ENCODE data around the gene CASP8AP2. TPM values are rescaled to one million over a fixed set of nuclear protein-coding genes. Genes with fewer than 3 reads are reported as not detected.

Gene CASP8AP2
- total RNA-seq, 1 donor from 2014 or later = 21.9 TPM

DNA sequence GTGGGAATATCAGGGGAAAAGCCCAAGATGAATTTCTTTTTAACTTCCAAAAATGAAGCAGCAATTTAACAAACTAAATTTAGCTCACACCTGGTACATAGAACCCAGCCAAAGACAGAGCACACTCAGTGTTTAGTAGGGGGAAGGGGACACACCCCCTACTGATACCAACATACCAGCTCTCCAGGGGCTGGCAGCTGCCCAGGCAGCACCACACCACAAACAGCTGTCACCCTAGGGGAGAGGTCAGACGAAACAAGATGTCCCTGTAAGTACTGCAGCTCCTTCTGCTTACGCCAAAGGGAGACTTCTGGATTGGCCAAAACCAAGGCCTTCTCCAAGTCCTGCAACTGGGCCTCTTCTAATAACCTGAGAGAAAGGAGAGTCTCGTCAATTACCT is 36.1 kb upstream of the CASP8AP2 start:
- intact Hi-C loops (cut with DNase I) = no loop called here
- Histone ChIP-seq H3K4me3 (no peak overlapping the region), H3K27ac (no peak overlapping the region), H3K27me3 (no peaks in the 10 kb centered on the region), H3K4me1 (no peaks in the 10 kb centered on the region), H3K9me3 (no peaks in the 10 kb centered on the region), H3K36me3 (peaks cover 3 to 25% of the 10 kb centered on the region in 2 donors)
- TF ChIP-seq POLR2AphosphoS5 (IDR thresholded peaks at IDR 0.05; ENCODE audit: insufficient read depth in 1 of 2, low read depth in 1 of 2) = no peak
- TF ChIP-seq, protein P1, sequence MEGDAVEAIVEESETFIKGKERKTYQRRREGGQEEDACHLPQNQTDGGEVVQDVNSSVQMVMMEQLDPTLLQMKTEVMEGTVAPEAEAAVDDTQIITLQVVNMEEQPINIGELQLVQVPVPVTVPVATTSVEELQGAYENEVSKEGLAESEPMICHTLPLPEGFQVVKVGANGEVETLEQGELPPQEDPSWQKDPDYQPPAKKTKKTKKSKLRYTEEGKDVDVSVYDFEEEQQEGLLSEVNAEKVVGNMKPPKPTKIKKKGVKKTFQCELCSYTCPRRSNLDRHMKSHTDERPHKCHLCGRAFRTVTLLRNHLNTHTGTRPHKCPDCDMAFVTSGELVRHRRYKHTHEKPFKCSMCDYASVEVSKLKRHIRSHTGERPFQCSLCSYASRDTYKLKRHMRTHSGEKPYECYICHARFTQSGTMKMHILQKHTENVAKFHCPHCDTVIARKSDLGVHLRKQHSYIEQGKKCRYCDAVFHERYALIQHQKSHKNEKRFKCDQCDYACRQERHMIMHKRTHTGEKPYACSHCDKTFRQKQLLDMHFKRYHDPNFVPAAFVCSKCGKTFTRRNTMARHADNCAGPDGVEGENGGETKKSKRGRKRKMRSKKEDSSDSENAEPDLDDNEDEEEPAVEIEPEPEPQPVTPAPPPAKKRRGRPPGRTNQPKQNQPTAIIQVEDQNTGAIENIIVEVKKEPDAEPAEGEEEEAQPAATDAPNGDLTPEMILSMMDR (IDR thresholded peaks at IDR 0.05) = no peak
- no peak for TF ChIP-seq POLR2A (IDR thresholded peaks at IDR 0.05)
- no peak for DNase-seq (ENCODE audit: extremely low spot score in 2 of 2)

DNA sequence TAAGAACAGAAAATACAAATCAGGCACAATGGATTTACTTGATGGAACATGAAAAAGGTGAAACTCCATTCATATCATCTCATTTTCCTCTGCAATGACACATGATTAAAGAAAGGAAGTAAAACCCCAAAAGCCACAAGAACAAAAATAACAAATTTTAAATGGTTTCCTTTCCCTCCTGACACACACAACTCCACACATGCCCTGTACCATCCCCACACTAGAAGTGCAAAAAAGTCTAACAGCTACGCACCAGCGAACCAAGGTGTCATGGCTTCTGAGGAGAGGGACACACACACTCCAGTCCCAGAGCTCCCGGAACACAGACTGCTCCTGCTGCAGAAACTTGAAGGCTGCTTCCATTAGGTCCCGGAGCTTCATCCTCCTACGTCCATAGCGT is 35.4 kb upstream of the CASP8AP2 start:
- Histone ChIP-seq H3K27ac (no peak overlapping the region), H3K36me3 (peaks cover 3 to 20% of the 10 kb centered on the region in 2 donors), H3K27me3 (no peaks in the 10 kb centered on the region), H3K4me1 (no peaks in the 10 kb centered on the region), H3K9me3 (no peaks in the 10 kb centered on the region), H3K4me3 (no peak overlapping the region)
- TF ChIP-seq POLR2AphosphoS5 (IDR thresholded peaks at IDR 0.05; ENCODE audit: insufficient read depth in 1 of 2, low read depth in 1 of 2) = no peak
- no peak for TF ChIP-seq POLR2A (IDR thresholded peaks at IDR 0.05)
- TF ChIP-seq, protein P1 (IDR thresholded peaks at IDR 0.05) = no peak
- no peak for DNase-seq (ENCODE audit: extremely low spot score in 2 of 2)
- intact Hi-C loops (cut with DNase I) = no loop called here

DNA sequence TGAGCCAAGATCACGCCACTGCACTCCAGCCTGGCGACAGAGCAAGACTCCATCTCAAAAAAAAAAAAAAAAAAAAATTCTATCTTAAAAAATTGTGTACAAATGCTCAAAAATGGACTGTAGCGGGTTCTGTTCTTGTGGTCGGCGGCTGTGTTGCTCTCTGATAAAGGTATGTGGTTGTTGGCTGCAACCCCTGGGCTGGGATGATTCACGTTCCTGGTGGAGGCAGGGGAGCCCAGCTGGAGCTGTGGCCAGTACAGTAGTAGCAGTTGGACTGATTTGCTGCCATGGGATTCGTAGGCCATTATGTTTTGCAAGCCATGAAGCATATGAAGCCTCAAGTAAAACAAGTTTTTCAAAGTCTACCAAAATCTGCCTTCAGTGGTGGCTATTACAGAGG is 32.4 kb upstream of the CASP8AP2 start:
- no peak overlapping the region for H3K4me3 ChIP-seq
- no peaks in the 10 kb centered on the region for H3K9me3 ChIP-seq
- peaks cover 3 to 19% of the 10 kb centered on the region in 2 donors for H3K36me3 ChIP-seq
- TF ChIP-seq POLR2A (IDR thresholded peaks at IDR 0.05) = no peak
- no peak for TF ChIP-seq POLR2AphosphoS5 (IDR thresholded peaks at IDR 0.05; ENCODE audit: insufficient read depth in 1 of 2, low read depth in 1 of 2)
- TF ChIP-seq, protein P1 (IDR thresholded peaks at IDR 0.05) = no peak
- intact Hi-C loops (cut with DNase I) = no loop called here
- H3K27me3 ChIP-seq = no peaks in the 10 kb centered on the region
- no peaks in the 10 kb centered on the region for H3K4me1 ChIP-seq
- H3K27ac ChIP-seq = no peak overlapping the region
- no peak for DNase-seq (ENCODE audit: extremely low spot score in 2 of 2)

DNA sequence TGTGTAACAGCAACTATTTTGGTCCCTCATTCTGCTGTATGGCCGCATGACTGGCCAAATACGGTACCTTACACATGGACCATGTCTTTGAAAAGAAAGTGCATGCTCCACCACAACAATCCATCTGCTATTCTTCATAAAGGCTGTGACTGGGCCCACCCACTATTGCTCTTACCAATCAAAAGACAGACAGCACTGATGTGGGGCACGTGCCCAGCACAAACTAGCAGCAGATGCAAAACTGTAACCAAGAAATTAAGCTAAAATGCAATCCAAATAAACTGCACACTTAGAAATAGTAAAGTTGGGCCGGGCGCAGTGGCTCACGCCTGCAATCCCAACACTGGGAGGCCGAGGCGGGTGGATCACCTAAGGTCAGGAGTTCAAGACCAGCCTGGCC is 30.6 kb upstream of the CASP8AP2 start:
- Histone ChIP-seq H3K27me3 (no peaks in the 10 kb centered on the region), H3K9me3 (no peaks in the 10 kb centered on the region), H3K27ac (no peak overlapping the region), H3K36me3 (peaks cover 0 to 5% of the 10 kb centered on the region in 2 donors), H3K4me1 (no peaks in the 10 kb centered on the region), H3K4me3 (no peak overlapping the region)
- no peak for DNase-seq (ENCODE audit: extremely low spot score in 2 of 2)
- intact Hi-C loops (cut with DNase I) = no loop called here
- TF ChIP-seq POLR2AphosphoS5 (IDR thresholded peaks at IDR 0.05; ENCODE audit: insufficient read depth in 1 of 2, low read depth in 1 of 2) (no peak), POLR2A (IDR thresholded peaks at IDR 0.05) (no peak)
- TF ChIP-seq, protein P1 (IDR thresholded peaks at IDR 0.05) = no peak

DNA sequence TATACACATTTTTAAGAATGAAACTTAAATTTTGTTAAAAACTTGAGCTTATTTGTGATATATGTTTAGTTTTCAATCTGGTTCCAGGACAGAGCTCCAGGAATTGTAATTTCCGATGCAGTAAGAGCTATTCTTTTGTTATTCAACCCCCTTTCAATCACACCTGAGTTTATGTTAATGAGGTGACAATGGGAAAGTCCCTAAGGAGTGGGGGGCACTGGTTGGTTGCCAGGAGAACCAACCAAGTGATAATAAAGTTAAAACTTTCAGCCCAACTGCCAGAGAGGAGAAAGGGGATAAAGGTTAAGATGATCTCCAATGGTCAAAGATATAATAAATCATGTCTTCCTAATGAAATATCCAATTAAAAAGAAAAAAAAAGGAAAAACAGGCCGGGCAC is 29.9 kb upstream of the CASP8AP2 start:
- Histone ChIP-seq H3K27me3 (no peaks in the 10 kb centered on the region), H3K27ac (no peak overlapping the region), H3K9me3 (no peaks in the 10 kb centered on the region), H3K4me1 (no peaks in the 10 kb centered on the region), H3K4me3 (no peak overlapping the region), H3K36me3 (peaks cover 0 to 5% of the 10 kb centered on the region in 2 donors)
- intact Hi-C loops (cut with DNase I) = no loop called here
- DNase-seq (ENCODE audit: extremely low spot score in 2 of 2) = no peak
- TF ChIP-seq, protein P1 (IDR thresholded peaks at IDR 0.05) = no peak
- TF ChIP-seq POLR2AphosphoS5 (IDR thresholded peaks at IDR 0.05; ENCODE audit: insufficient read depth in 1 of 2, low read depth in 1 of 2) = no peak
- TF ChIP-seq POLR2A (IDR thresholded peaks at IDR 0.05) = no peak

Data from vagina (tissue), 2 donors.